ENCODE data around the gene RGS9BP.
"Not testable (repeated sequence)": the region's sequence is repeated elsewhere in the genome, so short reads cannot be mapped to it uniquely, and the experiment has no call there.

The RGS9BP gene

GRCh38 chr19:32672841-32673240, 2.8 kb upstream of the RGS9BP start:
- DNase-seq, result no peak

DNA sequence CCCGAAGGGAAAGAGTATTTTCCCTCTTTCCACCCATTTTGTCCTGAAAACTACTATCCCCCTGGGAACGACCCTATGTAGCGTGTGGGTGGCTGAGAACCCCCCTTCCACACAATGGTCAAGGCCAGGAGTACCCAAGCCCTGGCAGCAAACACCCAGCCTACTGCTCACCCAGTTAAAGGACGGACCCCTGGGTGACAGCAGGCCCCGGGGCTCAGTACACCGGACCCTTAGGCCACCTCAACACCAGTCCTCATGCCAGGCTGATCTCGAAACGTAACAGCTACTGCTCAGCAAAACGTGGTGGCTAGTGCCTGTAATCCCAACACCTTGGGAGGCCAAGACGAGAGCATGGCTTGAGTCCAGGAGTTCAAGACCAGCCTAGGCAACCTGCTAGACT, 2.1 kb upstream of the RGS9BP start:
- no peak for DNase-seq

DNA sequence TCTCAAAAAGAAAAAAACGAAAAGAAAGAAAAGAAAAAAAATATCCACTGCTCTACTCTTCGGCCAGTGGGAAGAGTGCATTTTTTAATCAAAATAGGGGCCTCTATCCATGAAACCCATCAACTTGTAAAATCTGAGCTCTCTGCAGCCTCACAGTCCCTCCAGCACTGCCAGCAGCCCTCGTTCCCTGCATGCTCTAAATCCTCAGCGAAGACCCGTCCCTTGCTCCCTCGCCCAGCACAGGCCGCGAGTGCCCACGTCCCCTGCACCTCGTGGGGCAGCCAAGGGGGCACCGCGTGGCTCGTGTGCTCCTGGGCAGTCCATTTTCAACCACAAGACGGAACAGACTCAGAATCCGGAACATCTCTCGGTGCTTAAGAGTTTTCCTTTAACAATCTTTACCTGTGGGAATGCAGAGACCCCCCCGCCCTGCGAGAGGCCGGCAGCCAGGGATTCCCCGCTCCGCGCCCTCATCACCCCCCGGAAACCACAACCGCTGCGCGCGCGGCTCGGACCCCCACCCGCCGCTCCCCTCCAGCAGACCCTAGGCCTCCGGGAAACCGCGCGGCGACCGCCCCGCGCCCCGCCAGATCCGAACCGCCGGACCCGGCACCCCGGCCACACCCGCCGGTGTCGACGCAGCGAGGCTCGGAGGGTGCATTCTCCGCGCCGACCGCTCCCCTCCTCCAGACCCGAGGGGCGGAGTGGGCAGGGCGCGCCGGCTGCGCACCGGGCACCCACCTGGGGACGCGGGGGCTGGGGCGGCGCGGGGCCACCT, 1.3 kb upstream of the RGS9BP start:
- no peak for DNase-seq

DNA sequence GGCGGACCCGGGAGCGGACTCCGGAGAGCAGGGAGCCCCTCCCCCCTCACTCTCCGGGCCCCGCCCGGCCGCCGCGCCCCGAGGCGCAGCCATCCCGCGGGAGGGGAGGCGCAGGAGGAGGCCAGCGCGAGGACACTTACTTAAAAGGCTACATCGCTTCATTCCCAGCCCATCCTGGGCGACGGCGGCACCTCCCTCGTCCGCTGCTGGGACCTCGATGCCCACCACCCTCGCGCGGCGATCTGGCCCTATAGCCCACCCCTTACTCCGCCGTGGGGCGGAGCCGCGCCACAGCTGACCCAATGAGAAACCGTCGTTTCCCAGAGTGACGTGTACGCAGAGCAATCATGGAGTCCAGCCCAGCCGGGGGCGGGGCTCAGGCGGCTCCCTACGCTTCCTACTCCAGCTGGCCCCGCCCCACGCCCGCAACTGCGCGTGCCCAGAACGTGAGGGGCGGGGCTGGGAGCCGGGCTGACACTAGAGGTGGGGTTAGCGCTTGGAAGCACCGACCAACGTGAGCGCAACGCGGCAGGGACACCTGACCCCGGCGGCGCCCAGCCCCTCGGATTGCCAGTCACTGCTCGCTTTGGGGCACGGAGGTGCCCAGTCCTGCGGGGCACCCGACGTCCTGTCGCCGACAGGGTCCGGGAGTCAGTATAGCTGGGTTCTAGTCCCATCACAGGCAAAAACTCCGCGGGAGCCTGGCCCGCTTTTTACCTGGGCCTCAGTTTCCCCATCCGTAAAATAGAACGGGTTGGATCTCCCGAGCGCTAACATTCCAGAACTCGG, 523 bp upstream of the RGS9BP start, which contains the start of gene ANKRD27:
TSS of gene ANKRD27 (minus strand) at position 250 of the 789 bp plus-strand sequence. CDS start 16,165 bp downstream, outside the sequence.
- DNase-seq, result peak; percentile 98

DNA sequence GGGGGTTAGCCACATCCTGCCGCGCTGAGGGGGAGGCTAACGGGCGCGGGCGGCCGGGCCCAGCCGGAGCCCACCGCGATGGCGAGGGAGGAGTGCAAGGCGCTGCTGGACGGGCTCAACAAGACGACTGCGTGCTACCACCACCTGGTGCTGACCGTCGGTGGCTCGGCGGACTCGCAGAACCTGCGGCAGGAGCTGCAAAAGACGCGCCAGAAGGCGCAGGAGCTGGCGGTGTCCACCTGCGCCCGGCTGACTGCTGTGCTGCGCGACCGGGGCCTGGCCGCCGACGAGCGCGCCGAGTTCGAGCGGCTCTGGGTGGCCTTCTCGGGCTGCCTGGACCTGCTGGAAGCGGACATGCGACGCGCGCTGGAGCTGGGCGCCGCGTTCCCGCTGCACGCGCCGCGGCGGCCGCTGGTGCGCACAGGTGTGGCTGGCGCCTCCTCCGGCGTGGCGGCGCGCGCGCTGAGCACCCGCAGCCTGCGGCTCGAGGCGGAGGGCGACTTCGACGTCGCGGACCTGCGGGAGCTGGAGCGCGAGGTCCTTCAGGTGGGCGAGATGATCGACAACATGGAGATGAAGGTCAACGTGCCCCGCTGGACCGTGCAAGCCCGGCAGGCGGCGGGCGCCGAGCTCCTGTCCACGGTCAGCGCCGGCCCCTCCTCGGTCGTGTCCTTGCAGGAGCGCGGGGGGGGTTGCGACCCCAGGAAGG, 692 bp downstream of the RGS9BP start:
- DNase-seq, result no peak

DNA sequence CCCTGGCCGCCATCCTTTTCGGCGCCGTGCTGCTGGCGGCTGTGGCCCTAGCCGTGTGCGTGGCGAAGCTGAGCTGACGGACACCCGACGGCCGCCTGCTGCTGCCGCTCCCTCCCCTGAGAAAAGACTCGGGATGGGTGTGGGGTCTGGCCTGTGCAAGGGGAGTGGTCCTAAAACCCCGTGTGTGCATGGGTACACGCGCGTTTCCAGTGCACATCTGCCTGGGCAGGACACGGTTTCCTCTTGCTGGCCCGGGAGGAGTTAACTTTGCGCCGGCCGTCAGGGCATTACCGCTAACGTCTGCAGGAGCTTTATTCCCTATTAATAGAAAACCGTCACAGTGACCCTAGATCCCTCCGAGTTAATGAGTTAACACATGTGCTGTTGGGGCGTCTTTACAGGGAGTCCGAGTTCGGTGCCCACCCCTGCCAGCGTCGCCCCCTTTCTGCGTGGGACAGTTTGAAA, 1.3 kb downstream of the RGS9BP start:
- DNase-seq, result no peak

GRCh38 chr19:32677657-32678056, 2.0 kb downstream of the RGS9BP start:
- no peak for DNase-seq

DNA sequence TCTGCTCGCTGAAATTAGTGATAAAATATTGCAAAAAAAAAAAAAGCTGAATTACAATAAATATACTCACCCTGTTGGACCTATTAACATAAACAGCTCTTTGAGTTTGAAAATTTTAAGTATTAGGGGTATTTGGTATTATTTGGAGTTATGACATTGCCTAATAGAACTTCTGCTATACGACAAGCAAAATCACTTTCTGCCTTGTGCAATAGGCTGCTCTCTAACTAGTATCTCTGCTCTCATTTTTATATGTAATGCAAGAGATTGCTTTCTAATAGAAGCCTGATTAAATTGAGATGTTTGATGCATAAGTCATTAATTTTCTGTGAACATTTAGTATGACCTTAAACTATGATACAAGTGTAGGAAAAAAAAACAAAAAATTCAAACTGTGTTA, 5.3 kb downstream of the RGS9BP start:
- DNase-seq, result no peak

DNA sequence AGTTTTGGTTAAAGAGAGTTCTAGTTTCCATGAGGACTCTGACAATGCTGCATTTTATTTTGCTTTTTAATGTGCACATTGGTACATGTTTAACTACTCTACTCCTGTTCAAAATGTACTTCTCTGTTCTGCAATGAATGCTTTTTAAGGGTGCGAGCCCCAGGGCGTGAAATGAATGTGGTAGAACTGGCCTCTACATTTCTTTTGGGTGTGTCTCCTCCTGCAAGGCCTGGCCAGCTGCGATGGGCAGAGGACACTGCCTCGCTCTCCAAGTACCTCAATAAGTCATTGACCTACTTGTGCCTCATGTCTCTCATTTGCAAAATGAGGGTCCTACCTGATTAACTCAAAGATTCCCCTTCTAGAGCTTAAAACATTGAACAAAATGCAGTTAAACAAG, 6.7 kb downstream of the RGS9BP start:
- DNase-seq, result no peak

GRCh38 chr19:32686847-32687475, 11.3 kb downstream of the RGS9BP start:
- no peak for DNase-seq

DNA sequence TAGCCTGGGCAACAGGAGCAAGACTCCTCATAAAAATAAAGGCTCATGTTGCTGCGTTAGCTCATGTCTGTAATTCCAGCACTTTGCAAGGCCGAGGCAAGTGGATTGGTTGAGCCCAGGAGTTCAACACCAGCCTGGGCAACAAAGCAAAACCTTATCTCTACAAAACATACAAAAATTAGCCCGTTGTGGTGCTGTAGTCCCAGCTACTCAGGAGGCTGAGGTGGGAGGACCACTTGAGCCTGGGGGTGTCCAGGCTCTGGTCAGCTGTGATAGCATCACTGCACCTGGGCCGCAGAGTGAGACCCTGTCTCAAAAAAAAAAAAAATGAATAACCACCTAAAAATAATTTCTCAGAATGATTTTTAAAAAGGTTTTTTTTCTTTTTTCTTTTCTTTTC, 12.0 kb downstream of the RGS9BP start:
- DNase-seq, result no peak

GRCh38 chr19:32688311-32688710, 12.7 kb downstream of the RGS9BP start:
- no peak for DNase-seq

GRCh38 chr19:32691291-32691951, 15.8 kb downstream of the RGS9BP start, which contains the start of gene NUDT19:
Gene NUDT19 (plus strand): TSS chr19:32691821. CDS start chr19:32691961, 140 bp downstream.
- DNase-seq, result peak; percentile 80

DNA sequence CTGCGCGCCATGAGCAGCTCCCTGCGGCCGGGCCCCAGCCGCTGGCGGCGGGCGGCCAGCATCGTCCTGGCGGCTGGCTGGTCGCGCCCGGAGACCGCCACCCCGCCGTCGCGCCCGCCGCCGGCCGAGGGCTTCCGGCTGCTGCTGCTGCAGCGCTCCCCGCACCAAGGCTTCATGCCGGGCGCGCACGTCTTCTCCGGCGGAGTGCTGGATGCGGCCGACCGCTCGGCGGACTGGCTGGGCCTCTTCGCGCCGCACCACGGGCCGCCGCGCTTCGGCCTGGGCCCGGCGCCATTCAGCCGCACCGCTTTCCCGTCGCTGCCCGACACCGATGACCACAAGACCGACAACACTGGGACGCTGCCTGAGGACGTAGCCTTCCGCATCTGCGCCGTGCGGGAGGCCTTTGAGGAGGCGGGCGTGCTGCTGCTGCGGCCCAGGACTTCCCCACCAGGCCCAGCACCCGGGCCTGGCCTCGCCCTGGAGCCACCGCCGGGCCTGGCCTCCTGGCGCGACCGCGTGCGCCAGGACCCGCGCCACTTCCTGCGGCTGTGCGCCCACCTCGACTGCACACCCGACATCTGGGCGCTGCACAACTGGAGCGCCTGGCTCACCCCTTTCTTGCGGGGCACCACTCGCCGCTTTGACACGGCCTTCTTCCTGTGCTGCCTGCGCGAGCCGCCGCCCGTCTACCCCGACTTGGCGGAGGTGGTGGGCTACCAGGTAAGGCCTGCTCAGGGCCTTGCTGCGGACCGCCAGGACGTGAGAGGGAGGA, 16.5 kb downstream of the RGS9BP start:
- DNase-seq, result peak; percentile 61

DNA sequence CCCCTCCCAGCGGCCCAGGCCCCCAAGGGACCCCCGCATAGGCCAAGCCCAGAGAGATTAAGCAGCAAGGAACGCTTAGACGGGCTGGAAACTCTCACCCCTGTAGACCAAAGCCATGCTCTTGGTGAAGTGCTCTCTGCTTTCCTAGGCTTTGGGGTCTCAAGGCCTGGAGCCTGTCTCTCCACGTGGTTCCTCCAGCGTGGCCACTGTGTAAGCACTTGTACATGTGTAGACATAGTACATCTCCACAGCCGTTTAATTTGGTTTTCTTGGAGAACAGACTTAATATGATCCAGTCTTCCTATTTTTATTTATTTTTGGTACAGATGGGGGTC, 17.0 kb downstream of the RGS9BP start:
- no peak for DNase-seq

DNA sequence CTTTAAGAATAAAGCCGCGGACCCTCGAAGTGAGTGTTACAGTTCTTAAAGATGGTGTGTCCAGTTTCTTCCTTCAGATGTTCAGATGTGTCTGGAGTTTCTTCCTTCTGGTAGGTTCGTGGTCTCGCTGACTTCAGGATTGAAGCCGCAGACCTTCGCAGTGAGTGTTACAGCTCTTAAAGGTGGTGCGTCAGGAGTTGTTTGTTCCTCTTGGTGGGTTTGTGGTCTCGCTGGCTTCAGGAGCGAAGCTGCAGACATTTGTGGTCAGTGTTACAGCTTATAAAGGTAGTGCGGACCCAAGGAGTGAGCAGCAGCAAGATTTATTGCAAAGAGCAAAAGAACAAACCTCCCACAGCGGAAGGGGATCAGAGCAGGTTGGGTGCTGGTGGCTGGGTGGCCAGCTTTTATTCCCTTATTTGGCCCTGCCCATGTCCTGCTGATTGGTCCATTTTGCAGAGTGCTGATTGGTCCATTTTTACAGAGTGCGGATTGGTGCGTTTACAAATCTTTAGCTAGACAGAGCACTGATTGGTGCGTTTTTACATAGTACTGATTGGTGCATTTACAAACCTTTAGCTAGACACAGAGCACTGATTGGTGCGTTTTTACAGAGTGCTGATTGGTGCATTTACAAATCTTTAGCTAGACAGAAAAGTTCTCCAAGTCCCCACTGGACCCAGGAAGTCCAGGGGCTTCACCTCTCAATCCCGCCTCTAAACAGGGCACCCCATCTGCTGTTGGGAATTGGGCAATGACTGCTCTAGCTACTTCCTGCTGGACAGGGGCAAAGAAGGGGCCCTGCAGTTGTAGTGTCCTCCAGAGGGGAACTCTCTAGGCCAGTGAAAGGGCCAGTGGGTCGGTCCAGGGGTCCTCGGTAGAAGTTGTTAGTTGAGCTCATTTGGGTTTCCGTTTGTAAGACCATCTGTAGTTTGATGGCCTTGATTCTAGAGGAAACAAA, 17.8 kb downstream of the RGS9BP start:
- DNase-seq, result peak; percentile 54

GRCh38 chr19:32694316-32694715, 18.7 kb downstream of the RGS9BP start:
- not testable (repeated sequence) for DNase-seq

DNA sequence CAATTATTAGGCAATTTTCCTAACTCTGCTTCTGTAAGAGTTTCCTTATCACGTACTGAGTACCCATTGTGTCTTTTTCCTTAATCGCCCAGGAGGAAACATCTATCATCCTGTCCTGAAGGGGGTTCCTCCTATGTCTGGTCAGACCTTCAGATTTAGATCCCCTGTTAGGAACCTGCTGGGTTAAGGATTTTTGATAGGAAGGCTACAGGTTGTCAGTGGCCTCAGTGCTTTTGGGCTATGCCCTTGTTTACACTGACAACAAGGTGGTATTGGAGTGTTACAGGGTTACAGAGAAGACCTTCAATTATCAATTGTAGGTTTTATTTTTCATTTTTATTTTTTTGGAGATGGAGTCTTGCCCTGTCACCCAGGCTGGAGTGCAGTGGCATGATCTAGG, 19.2 kb downstream of the RGS9BP start:
- DNase-seq, result not testable (repeated sequence)

GRCh38 chr19:32695506-32695905, 19.9 kb downstream of the RGS9BP start:
- DNase-seq, result not testable (repeated sequence)

DNA sequence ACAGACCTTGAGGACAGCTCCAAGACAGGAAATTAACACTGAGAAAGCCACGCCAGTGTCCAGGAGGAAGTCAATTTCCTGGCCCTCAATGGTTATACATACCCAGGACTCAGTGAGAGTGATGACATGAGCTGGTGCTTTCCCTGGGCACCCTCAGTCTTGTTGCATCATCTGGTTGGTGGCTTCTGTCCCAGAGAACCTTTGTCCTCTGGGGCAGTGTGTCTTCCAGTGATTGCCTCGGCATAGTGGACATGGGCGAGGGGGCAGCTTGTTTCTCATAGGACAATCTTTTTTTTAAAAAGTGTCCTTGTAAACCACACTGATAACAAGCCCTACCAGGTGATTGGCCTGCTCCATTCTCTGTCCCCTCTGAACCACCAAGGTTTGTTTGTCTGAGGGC, 21.1 kb downstream of the RGS9BP start:
- not testable (repeated sequence) for DNase-seq

Measured in stimulated activated CD4-positive, alpha-beta T cell treated with anti-CD3 and anti-CD28 coated beads, Interleukin-4, amount 100 ng/mL, for 24 hours (primary cell).